ENCODE data around the gene LEKR1.

LEKR1 gene

DNA sequence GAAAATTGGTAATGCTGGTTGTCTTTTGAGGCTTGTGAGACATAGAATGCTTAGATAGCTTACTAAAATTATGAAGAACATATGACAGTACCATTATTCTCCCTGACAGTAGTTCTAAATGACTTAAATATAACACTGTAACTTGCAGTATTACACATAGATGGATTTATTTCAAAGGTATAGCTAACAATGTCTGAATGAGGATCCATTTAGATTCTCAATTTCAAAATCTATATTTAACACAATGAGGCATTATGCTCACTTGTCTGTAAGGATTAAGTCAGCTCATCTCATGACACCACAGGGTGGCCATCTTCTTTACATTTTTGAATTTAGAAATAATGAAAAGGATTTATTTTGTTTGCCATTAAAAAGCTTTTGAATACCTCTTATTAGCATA, 225.4 kb downstream of the LEKR1 start:
- TF ChIP-seq, protein P1, sequence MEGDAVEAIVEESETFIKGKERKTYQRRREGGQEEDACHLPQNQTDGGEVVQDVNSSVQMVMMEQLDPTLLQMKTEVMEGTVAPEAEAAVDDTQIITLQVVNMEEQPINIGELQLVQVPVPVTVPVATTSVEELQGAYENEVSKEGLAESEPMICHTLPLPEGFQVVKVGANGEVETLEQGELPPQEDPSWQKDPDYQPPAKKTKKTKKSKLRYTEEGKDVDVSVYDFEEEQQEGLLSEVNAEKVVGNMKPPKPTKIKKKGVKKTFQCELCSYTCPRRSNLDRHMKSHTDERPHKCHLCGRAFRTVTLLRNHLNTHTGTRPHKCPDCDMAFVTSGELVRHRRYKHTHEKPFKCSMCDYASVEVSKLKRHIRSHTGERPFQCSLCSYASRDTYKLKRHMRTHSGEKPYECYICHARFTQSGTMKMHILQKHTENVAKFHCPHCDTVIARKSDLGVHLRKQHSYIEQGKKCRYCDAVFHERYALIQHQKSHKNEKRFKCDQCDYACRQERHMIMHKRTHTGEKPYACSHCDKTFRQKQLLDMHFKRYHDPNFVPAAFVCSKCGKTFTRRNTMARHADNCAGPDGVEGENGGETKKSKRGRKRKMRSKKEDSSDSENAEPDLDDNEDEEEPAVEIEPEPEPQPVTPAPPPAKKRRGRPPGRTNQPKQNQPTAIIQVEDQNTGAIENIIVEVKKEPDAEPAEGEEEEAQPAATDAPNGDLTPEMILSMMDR (conservative IDR thresholded peaks at IDR 0.05): no peak
- H3K27ac ChIP-seq: no peak overlapping the region

DNA sequence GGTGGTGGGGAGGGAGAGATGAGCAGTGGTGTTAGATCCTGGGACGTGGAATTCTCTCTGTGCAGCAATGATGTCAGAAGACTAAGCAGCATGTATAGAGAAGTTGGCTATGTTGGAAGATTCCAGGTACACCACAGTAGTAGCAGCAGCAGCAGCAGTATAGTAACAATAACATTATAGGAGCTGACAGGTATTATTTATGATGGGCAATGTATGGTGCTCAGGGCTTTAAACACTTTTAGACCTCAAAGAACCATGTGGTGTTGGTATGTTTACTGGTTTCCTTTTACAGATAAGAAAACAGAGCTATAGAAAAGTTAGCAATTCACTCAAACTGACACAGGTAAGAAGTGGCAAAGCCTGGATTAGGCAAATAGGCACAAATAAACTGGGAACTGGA, 229.9 kb downstream of the LEKR1 start:
- no peak overlapping the region for H3K27ac ChIP-seq
- TF ChIP-seq, protein P1 (conservative IDR thresholded peaks at IDR 0.05): no peak

DNA sequence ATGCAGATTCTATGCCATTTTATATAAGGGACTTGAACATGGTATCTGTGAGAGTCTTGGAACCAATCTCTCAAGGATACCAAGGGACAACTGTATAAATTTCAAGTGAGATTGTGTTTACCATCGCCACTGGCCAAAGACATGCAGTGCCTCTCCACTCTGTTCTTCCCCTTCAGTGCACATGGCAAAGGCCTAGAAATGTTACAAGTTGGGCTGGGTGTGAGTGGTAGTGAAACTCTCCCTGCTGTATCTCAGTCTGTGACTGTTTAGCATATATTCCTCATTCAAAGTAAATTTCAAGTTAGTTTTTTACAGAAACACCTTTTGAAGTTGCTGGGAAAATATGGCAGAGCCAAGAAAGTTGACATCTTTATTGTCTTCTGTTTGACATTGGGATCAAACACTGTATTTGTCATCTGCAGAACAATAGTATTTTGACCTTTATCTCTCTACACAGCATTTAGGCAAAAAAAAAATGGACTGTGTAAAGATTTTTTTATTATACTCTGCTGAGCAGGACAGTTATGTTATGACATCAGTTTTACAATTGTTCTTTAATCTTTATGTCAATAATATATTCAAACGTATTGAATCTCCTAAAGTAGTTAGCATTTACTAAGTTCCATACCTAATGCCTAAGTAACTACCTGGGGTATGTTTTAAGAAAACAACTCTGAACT, 232.4 kb downstream of the LEKR1 start:
- no peak overlapping the region for H3K27ac ChIP-seq
- TF ChIP-seq, protein P1 (conservative IDR thresholded peaks at IDR 0.05): no peak

GRCh38 chr3:157059181-157059580, 233.0 kb downstream of the LEKR1 start:
- no peak overlapping the region for H3K27ac ChIP-seq
- TF ChIP-seq, protein P1 (conservative IDR thresholded peaks at IDR 0.05): no peak

DNA sequence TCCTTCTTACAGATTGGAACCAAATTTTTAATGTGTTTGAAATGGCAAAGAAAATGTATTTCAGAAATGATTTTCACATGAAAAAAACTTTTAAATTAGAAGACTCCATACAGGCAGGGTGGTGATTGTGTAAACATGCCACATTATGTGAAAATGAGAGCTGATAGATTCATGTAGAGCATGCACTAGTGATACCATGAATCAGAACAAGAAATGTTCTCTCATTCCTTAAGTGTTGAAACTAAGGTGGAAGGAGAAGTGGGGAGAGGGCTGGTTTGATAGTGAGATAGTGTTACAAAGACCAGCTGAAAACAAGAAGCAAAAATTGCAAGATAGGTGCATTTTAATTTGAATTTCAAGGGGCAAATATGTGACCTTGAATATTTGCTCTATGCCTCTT, 233.5 kb downstream of the LEKR1 start:
- H3K27ac ChIP-seq: no peak overlapping the region

GRCh38 chr3:157061265-157061664, 235.1 kb downstream of the LEKR1 start:
- no peak overlapping the region for H3K27ac ChIP-seq
- TF ChIP-seq, protein P1 (conservative IDR thresholded peaks at IDR 0.05): no peak

More for the DNA sequence above, 233.5 kb downstream of the LEKR1 start:
- TF ChIP-seq, protein P1 (conservative IDR thresholded peaks at IDR 0.05): no peak

DNA sequence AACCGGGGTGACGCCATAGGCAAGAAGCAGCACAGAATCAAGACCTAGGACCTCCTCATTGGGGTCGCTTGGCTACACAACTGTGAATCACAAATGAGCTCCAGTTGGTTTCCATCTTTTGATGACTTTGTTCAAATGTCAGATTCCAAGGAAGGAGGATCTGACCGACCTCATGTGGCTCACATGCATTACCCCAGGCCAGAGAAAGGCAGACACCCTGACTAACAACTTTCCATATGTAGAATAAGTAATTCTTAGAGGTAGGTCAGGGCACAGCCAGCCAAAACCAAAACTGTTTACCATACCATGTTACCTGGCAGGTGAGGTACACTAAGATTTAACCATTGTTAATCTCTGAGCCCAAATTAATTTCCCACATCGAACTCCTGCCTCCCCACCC, 237.3 kb downstream of the LEKR1 start:
- no peak overlapping the region for H3K27ac ChIP-seq
- TF ChIP-seq, protein P1 (conservative IDR thresholded peaks at IDR 0.05): no peak

Data from VCaP (cell line).